Coronary artery (tissue), 2 donors: ENCODE results near the gene FOSL1.
"Not testable (repeated sequence)": the region's sequence is repeated elsewhere in the genome, so short reads cannot be mapped to it uniquely, and the experiment has no call there.

Experiments used
- DNase-seq: peaks from one replicate; pipeline ENCODE4 v3.0.0-alpha.2; 2017; ENCODE audit warnings: low spot score
- H3K27ac ChIP-seq, 2 donors: fragments of 200-600 bp; sonication (generic); one replicate each; pipeline ENCODE4 v1.5.1; 2016 to 2019
- H3K4me3 ChIP-seq: fragments of 200-600 bp; sonication (generic); 2 replicates; pipeline ENCODE4 v1.5.1; 2016; ENCODE audit warnings: mild to moderate bottlenecking, moderate library complexity
- TF ChIP-seq, protein P1 (sequence below): fragments of 200-600 bp; sonication (generic); IDR thresholded peaks from one replicate; pipeline ENCODE4 v1.5.1; 2019; ENCODE audit warnings: antibody characterized with exemption

FOSL1 gene

DNA sequence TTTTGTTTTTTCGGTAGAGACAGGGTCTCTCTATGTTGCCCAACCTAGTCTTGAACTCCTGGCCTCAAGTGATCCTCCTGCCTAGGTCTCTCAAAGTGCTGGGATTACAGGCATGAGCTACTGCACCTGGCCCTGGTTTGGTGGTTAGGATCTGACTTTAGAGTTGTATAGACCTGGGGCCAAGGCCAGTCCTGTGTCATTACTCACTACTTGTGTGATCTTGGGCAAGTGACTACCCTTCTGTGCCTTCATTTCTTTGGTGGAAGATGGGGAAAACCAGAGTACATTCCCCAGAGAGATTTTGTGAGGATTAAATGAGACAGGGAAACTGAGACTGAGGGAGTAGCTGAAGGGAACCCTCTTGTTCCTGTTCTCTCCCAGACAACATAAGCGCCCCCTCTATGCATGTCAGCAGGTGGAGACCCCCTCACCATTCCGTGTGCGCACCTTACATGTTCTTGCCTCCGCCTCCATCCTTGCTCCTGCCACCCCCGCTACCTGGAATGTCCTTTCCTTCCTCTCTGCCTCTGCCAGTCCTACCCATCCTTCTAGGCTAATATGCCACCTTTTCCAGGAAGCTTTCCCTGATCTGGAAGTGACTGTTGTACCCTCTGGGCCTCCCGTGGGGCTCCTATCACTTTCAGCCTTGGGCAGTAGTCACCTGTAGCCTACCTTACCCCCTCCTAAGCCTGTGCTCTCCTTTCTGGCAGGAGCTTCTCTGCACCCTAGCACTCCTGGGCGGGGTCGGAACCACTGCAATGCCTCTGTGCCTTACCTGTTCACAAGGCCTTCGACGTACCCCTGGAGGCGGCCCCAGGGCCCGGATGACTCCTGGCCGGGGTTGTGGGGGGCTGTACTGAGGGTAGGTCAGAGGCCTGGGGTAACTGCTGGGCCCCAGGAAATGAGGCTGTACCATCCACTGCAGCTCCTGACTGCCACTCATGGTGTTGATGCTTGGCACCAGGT lies 3.9 kb downstream of the FOSL1 start:
- Histone ChIP-seq H3K27ac (no peak overlapping the region), H3K4me3 (no peak overlapping the region)
- TF ChIP-seq, protein P1, sequence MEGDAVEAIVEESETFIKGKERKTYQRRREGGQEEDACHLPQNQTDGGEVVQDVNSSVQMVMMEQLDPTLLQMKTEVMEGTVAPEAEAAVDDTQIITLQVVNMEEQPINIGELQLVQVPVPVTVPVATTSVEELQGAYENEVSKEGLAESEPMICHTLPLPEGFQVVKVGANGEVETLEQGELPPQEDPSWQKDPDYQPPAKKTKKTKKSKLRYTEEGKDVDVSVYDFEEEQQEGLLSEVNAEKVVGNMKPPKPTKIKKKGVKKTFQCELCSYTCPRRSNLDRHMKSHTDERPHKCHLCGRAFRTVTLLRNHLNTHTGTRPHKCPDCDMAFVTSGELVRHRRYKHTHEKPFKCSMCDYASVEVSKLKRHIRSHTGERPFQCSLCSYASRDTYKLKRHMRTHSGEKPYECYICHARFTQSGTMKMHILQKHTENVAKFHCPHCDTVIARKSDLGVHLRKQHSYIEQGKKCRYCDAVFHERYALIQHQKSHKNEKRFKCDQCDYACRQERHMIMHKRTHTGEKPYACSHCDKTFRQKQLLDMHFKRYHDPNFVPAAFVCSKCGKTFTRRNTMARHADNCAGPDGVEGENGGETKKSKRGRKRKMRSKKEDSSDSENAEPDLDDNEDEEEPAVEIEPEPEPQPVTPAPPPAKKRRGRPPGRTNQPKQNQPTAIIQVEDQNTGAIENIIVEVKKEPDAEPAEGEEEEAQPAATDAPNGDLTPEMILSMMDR: no peak
- no peak for DNase-seq

DNA sequence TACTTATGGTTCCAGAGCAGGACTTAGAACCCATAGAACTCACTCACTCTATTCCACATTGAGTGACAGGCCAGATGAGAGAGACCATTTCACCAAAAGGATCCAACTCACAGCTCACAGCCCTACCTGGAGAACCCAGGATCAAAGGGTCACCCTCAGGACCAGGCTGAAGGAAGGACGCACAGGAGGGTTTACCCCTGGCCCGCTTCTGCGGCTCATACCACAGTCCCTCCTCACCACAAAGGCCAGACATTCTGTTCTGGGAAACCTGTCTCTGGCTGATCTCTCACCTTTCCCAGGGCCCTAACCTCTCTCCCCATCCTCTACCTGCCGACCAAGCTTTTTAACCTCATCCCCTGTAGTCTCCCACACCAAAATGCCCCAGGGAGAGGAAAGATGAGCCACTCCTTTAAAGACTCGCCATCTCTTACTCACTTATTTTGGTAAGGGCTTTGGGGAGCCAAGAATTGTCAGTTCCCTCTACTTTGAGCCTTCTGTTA lies 4.7 kb downstream of the FOSL1 start:
- TF ChIP-seq, protein P1: no peak
- DNase-seq: no peak

DNA sequence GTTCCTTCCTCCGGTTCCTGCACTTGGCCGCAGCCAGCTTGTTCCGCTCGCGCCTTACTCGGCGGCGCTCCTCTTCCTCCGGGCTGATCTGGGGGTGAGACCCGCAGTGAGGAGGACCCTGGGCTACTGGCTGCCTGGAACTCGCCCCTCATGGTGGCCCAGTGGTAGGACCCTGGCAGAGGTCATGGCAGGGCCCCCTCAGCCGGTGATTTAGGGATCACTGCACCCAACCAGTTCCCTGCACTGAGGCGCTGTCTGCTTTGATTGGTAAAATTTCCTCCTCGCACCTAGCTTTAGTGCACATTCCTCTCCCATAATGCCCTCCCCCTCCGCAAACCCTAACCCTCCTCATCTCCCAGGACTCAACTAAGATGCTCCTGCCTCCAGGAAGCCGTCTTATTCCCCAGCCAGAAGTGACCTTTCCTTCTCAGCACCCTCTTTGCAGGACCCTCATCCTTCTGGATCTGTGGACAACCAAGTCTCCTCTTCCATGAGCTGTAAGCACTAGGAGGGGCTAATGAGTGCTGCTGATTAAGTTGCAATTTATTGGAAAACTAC lies 6.1 kb downstream of the FOSL1 start:
- Histone ChIP-seq H3K27ac (peak overlapping the region; percentile 72 to 91), H3K4me3 (peak overlapping the region; percentile 73)
- DNase-seq: no peak
- TF ChIP-seq, protein P1: no peak

More for the DNA sequence above, 4.7 kb downstream of the FOSL1 start:
- no peak overlapping the region for H3K27ac ChIP-seq
- H3K4me3 ChIP-seq: no peak overlapping the region

DNA sequence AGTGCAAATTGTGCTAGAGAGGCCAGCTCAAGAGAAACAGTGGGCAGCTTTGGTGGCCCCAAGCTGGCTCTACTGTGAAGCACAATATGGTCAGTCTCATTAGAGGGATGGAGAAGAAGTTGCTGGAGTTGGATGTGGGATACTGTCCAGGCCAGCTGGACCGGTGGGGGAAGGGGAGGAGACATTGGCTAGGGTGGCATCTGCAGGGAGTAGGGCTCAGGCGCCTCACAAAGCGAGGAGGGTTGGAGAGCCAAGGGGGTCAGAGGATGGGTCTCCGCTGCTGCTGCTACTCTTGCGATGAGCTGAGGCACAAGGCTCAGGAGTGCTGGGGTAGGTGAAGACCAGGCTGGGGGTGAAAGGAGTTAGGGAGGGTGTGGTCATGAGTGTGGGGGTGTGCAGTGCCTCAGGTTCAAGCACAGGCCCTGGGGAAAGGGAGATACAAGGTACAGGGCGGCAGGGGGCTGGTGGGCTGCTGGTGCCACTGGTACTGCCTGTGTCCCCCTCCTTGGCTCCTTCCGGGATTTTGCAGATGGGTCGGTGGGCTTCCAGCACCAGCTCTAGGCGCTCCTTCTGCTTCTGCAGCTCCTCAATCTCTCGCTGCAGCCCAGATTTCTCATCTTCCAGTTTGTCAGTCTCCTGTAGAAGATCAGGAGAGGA lies 7.4 kb downstream of the FOSL1 start:
- Histone ChIP-seq H3K4me3 (peak overlapping the region; percentile 73), H3K27ac (peak overlapping the region; percentile 87 to 91)
- DNase-seq: no peak
- TF ChIP-seq, protein P1: no peak

DNA sequence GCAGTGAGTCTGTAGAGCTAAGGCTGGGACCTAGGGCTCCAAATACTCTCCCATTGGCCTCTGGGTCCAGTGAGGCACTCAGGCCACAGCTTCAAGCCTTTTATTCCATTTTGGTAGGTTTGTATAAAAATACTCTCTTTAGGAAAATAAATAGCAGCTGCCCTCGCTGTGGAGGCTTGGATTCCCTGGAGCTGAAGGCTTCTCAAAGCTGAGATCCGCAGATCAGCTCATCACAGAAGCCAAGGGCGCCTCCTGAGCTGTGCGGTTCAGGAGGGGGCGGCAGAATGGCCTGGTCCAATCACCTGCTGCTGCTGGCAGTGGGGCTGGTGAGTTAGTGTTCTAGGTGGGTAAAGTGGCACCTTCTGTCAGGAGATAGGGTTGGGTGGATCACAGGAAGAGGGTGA lies 8.0 kb downstream of the FOSL1 start:
- Histone ChIP-seq H3K27ac (peak overlapping the region; percentile 87 to 91), H3K4me3 (peak overlapping the region; percentile 73)
- not testable (repeated sequence) for DNase-seq

DNA sequence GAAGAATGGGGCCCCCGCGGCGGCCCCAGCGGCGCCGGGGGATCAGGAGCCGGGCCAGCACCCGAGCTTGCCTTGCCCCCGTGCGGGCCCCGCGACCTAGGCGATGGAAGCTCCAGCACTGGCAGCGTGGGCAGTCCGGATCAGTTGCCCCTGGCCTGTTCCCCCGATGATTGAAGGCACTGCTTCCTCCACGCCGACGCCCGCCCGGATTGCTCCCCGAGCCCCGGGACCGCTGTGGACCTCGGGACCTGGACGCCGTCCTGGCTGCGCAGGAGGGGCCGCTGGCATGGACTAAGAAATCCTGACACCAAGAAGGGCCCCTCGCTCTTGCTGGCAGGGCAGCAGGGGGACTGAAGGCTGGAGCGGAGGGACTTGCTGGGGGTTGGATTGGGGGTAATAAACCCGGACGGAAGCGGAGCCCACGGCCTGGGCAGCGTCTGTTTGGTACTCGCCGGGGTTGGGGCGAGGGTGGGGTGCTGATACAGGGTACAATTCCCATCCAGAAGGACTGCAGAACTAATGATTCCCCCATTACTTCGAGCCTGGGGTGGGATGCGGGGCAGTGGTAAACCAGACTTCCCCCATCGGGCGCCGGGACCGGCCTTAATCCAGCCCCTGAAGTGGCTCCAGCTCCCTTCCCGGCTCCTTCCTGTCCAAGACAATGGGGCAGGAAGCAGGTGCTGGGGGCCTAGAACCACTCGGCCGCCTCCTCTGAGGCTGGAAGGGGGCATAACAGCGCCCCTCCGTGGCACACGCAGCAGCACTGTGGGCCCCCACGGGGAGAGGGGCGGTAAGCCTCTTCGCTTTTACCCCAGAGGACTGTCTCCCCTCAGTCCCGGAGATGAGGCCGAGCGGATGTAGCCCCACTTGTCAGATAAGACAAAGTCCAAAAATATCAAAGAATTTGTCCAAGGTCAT lies 8.7 kb downstream of the FOSL1 start:
- TF ChIP-seq, protein P1: no peak
- peak overlapping the region; percentile 87 to 91 for H3K27ac ChIP-seq
- H3K4me3 ChIP-seq: peak overlapping the region; percentile 73
- peak; percentile 84 for DNase-seq
